Trophoblast cell (in vitro differentiated cells and primary cell): ENCODE measurements around the gene MAGEA1.

Experiments
- DNase-seq, 2 donors: peaks; one replicate each; pipeline ENCODE4 v3.0.0-alpha.2; 2016
- H2AFZ ChIP-seq: 2 replicates; pipeline ENCODE4 v1.6.1; 2013; ENCODE audit warnings: low read length, moderate library complexity, mild to moderate bottlenecking; ENCODE audit not compliant: insufficient read depth, poor library complexity
- H2AK5ac ChIP-seq: 2 replicates; pipeline ENCODE4 v1.6.1; 2013; ENCODE audit warnings: mild to moderate bottlenecking, low read length
- H2BK120ac ChIP-seq: 2 replicates; pipeline ENCODE4 v1.6.1; 2013; ENCODE audit warnings: low read length, mild to moderate bottlenecking, moderate library complexity; ENCODE audit not compliant: insufficient read depth, poor library complexity
- H2BK12ac ChIP-seq: 2 replicates; pipeline ENCODE4 v1.6.1; 2013; ENCODE audit warnings: mild to moderate bottlenecking, low read length, moderate library complexity
- H2BK5ac ChIP-seq: 2 replicates; pipeline ENCODE4 v1.6.1; 2013; ENCODE audit warnings: low read length, low read depth, moderate library complexity, mild to moderate bottlenecking; ENCODE audit not compliant: poor library complexity
- H3K14ac ChIP-seq: 2 replicates; pipeline ENCODE4 v1.6.1; 2013; ENCODE audit warnings: mild to moderate bottlenecking, low read length
- H3K18ac ChIP-seq: 2 replicates; pipeline ENCODE4 v1.6.1; 2013; ENCODE audit warnings: mild to moderate bottlenecking, low read length
- H3K23ac ChIP-seq: 2 replicates; pipeline ENCODE4 v1.6.1; 2013; ENCODE audit warnings: low read length
- H3K27ac ChIP-seq: 2 replicates; pipeline ENCODE4 v1.5.1; 2013; ENCODE audit warnings: low read depth, mild to moderate bottlenecking, inconsistent platforms, low read length, moderate library complexity
- H3K27me3 ChIP-seq: 2 replicates; pipeline ENCODE4 v1.6.1; 2013; ENCODE audit warnings: inconsistent platforms, mild to moderate bottlenecking, low read length, moderate library complexity; ENCODE audit not compliant: insufficient read depth
- H3K36me3 ChIP-seq, 2 experiments: 1 replicate in 1 of 2; 2 replicates in 1 of 2; pipeline ENCODE4 v1.6.1; 2013; ENCODE audit warnings: low read length in 2 of 2, mild to moderate bottlenecking in 2 of 2, moderate library complexity in 1 of 2; ENCODE audit not compliant: insufficient read depth in 2 of 2, control insufficient read depth in 1 of 2
- H3K4ac ChIP-seq: 2 replicates; pipeline ENCODE4 v1.6.1; 2013; ENCODE audit warnings: low read depth, mild to moderate bottlenecking, low read length, moderate library complexity
- H3K4me1 ChIP-seq, 2 experiments: 1 replicate in 1 of 2; 2 replicates in 1 of 2; pipeline ENCODE4 v1.6.1; 2013; ENCODE audit warnings: low read length in 2 of 2, mild to moderate bottlenecking in 2 of 2, moderate library complexity in 1 of 2; ENCODE audit not compliant: insufficient read depth in 2 of 2, control insufficient read depth in 1 of 2
- H3K4me2 ChIP-seq: 2 replicates; pipeline ENCODE4 v1.6.1; 2013; ENCODE audit warnings: inconsistent platforms, mild to moderate bottlenecking, low read length, moderate library complexity
- H3K4me3 ChIP-seq: 2 replicates; pipeline ENCODE4 v1.5.1; 2013; ENCODE audit warnings: mild to moderate bottlenecking, low read depth, low read length, inconsistent platforms
- H3K79me1 ChIP-seq: one replicate; pipeline ENCODE4 v1.6.1; 2013; ENCODE audit warnings: low read length
- H3K79me2 ChIP-seq: 2 replicates; pipeline ENCODE4 v1.6.1; 2013; ENCODE audit warnings: low read length, mild to moderate bottlenecking; ENCODE audit not compliant: control insufficient read depth, insufficient read depth, poor library complexity
- H3K9ac ChIP-seq: 2 replicates; pipeline ENCODE4 v1.6.1; 2013; ENCODE audit warnings: mild to moderate bottlenecking, low read length
- H3K9me3 ChIP-seq: 2 replicates; pipeline ENCODE4 v1.6.1; 2013; ENCODE audit warnings: low read depth, mild to moderate bottlenecking, control low read depth, inconsistent platforms, low read length; ENCODE audit not compliant: insufficient read depth
- H4K12ac ChIP-seq: 2 replicates; pipeline ENCODE4 v1.6.1; 2013; ENCODE audit warnings: low read depth, mild to moderate bottlenecking, low read length, moderate library complexity
- H4K8ac ChIP-seq: 2 replicates; pipeline ENCODE4 v1.6.1; 2013; ENCODE audit warnings: low read depth, mild to moderate bottlenecking, low read length, moderate library complexity
- H4K91ac ChIP-seq: one replicate; pipeline ENCODE4 v1.6.1; 2013; ENCODE audit warnings: low read depth, mild to moderate bottlenecking, low read length, moderate library complexity
- WGBS: extraction: QIAGEN DNeasy Blood & Tissue Kit; methylation state at CpG from one replicate; pipeline ENCODE4 v1.1.7; 2013; ENCODE audit warnings: missing lambda C conversion rate; ENCODE audit not compliant: insufficient read length, insufficient coverage; ENCODE audit errors: extremely low coverage; 5-methylcytosine and 5-hydroxymethylcytosine counted together

MAGEA1 gene

DNA sequence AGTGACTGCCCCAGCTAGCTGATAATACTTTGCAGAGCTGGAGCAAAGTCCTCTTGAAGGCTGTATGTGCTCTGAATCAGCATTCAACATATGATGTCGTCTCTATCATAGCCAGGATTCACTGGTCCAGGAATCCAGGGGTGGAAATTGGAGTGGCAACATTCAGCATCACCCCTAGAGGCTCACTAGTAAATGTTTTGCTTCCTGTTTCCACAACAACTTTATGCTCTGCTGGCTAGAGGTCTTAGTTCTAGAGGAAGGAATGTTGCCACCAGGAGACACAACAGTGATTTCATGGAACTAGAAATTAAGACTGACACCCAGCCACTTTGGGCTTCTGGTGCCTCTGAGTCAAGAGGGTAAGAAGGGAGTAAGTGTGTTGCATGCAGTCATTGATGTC is 11.3 kb downstream of the MAGEA1 start:
- H3K4me3 ChIP-seq = no peak overlapping the region
- H3K9ac ChIP-seq = no peak overlapping the region
- no peak overlapping the region for H4K8ac ChIP-seq
- no peak overlapping the region for H4K12ac ChIP-seq
- no peak overlapping the region for H3K4me2 ChIP-seq
- H3K18ac ChIP-seq = no peak overlapping the region
- no peak overlapping the region for H3K27ac ChIP-seq
- no peak overlapping the region for H2AFZ ChIP-seq
- H3K23ac ChIP-seq = no peak overlapping the region
- no peak overlapping the region for H2BK120ac ChIP-seq
- H3K27me3 ChIP-seq = no peaks in the 10 kb centered on the region
- H2AK5ac ChIP-seq = no peak overlapping the region
- no peak overlapping the region for H2BK5ac ChIP-seq
- no peaks in the 10 kb centered on the region for H3K4me1 ChIP-seq
- no peaks in the 10 kb centered on the region for H3K79me1 ChIP-seq
- no peak overlapping the region for H2BK12ac ChIP-seq
- no peaks in the 10 kb centered on the region for H3K9me3 ChIP-seq
- no peaks in the 10 kb centered on the region for H3K36me3 ChIP-seq
- no peak overlapping the region for H4K91ac ChIP-seq
- no peaks in the 10 kb centered on the region for H3K79me2 ChIP-seq
- no CpG with 5 or more reads among the region's 1 CpG for whole genome bisulfite sequencing
- no peak for DNase-seq
- no peak overlapping the region for H3K14ac ChIP-seq
- no peak overlapping the region for H3K4ac ChIP-seq

DNA sequence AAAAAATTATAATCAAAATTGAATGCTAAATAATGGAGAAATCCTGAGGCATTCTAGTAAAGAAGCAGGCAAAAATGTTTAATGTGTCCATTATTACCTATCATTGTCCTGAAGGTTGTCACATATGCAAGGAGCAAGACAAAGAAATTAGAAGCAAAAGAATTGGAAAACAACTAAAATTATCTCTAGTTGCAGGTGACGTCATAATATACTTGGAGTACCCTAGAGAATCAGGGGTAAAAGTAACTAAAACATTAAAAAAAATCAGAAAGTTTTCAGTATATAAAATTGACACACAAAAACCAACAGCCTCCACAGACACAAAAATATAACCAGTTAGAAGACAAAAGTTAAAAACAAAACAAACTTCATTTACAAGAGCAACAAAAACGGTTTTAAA is 21.4 kb downstream of the MAGEA1 start:
- no peak overlapping the region for H2AK5ac ChIP-seq
- H3K9me3 ChIP-seq = no peaks in the 10 kb centered on the region
- no peak overlapping the region for H2BK5ac ChIP-seq
- no peak overlapping the region for H3K27ac ChIP-seq
- H3K14ac ChIP-seq = no peak overlapping the region
- H2BK120ac ChIP-seq = no peak overlapping the region
- WGBS = no CpG with 5 or more reads among the region's 2 CpGs
- H3K4me2 ChIP-seq = no peak overlapping the region
- H3K23ac ChIP-seq = no peak overlapping the region
- DNase-seq = no peak
- H4K12ac ChIP-seq = no peak overlapping the region
- no peaks in the 10 kb centered on the region for H3K79me2 ChIP-seq
- H3K4ac ChIP-seq = no peak overlapping the region
- no peaks in the 10 kb centered on the region for H3K36me3 ChIP-seq
- no peak overlapping the region for H3K18ac ChIP-seq
- H2BK12ac ChIP-seq = no peak overlapping the region
- H4K8ac ChIP-seq = no peak overlapping the region
- H3K27me3 ChIP-seq = no peaks in the 10 kb centered on the region
- no peak overlapping the region for H4K91ac ChIP-seq
- H2AFZ ChIP-seq = no peak overlapping the region
- H3K9ac ChIP-seq = no peak overlapping the region
- H3K4me1 ChIP-seq = no peaks in the 10 kb centered on the region
- no peak overlapping the region for H3K4me3 ChIP-seq
- no peaks in the 10 kb centered on the region for H3K79me1 ChIP-seq

DNA sequence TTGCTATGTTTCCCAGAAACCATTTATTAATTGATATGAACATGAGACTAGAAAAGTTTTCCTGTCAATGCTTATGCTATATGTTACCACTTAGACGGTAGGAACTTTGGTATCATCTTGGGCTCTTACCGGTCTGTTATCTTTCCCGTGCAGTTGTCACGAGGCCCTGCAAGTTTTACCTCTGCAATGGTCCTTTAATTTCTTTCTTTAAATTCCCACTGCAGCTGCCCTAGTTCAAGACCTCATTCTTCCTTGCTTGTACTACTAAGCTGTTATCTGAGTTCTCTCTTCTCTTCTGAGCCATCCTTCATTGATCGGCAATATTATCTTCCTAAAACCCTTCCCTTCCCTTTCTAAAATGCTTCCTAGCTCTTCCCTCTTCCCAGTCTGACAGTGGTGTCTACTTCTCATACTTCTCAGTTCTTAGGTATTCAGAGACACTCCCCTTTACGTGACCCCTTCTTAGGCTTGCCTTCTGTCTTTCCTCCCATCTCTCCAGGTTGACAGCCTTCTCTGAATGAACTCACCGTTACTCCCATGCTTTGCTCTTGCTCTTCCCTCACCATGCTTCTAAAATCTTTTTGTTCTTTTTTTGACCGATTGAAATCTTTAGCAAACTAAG is 27.5 kb downstream of the MAGEA1 start:
- Histone ChIP-seq H4K12ac (no peak overlapping the region), H3K9ac (no peak overlapping the region), H3K36me3 (no peaks in the 10 kb centered on the region), H3K4me1 (no peaks in the 10 kb centered on the region), H2BK12ac (no peak overlapping the region), H2AFZ (no peak overlapping the region), H3K27ac (no peak overlapping the region), H2BK5ac (no peak overlapping the region), H3K79me1 (no peaks in the 10 kb centered on the region), H3K9me3 (no peaks in the 10 kb centered on the region), H3K23ac (no peak overlapping the region), H4K91ac (no peak overlapping the region), H4K8ac (no peak overlapping the region), H3K27me3 (no peaks in the 10 kb centered on the region), H3K79me2 (no peaks in the 10 kb centered on the region), H3K4me3 (no peak overlapping the region), H3K14ac (no peak overlapping the region), H2AK5ac (no peak overlapping the region), H3K4me2 (no peak overlapping the region), H3K18ac (no peak overlapping the region), H2BK120ac (no peak overlapping the region), H3K4ac (no peak overlapping the region)
- no CpG with 5 or more reads among the region's 8 CpGs for WGBS
- DNase-seq = no peak

DNA sequence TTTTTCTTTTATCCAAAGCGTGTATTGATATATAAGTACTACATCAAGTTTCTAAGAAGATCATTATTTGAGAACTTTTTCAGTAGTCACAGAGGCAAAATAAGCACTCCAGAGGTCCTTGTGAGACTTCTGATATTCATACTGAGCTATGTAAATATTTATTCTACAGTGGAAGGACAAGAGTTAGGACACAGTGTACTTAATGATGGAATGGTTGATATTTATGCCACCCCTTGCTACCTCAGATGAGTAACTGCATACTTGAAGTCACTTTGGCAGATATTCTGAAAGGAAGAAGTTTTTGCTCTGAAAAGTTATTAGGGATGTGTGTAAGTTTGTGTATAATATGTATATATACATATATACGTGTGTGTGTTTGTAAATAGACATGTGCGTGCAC is 30.3 kb downstream of the MAGEA1 start:
- no CpG with 5 or more reads among the region's 3 CpGs for WGBS
- Histone ChIP-seq H3K79me1 (no peaks in the 10 kb centered on the region), H3K9me3 (no peaks in the 10 kb centered on the region), H3K23ac (no peak overlapping the region), H3K18ac (no peak overlapping the region), H3K4ac (no peak overlapping the region), H3K79me2 (no peaks in the 10 kb centered on the region), H3K4me2 (no peak overlapping the region), H3K14ac (no peak overlapping the region), H2BK120ac (no peak overlapping the region), H3K27me3 (no peaks in the 10 kb centered on the region), H3K9ac (no peak overlapping the region), H4K12ac (no peak overlapping the region), H3K36me3 (no peaks in the 10 kb centered on the region), H3K4me1 (no peaks in the 10 kb centered on the region), H2BK12ac (no peak overlapping the region), H2BK5ac (no peak overlapping the region), H2AFZ (no peak overlapping the region), H4K91ac (no peak overlapping the region), H3K4me3 (no peak overlapping the region), H3K27ac (no peak overlapping the region), H2AK5ac (no peak overlapping the region), H4K8ac (no peak overlapping the region)
- DNase-seq = no peak
